ENCODE data around the gene PHF12.
A peak's percentile ranks its signal among the peaks of the same experiment; 100 is the strongest.

PHF12 gene

GRCh38 chr17:28955408-28955807, 4.1 kb upstream of the PHF12 start:
- DNase-seq: no peak

GRCh38 chr17:28954886-28955285, 3.6 kb upstream of the PHF12 start:
- no peak for DNase-seq

DNA sequence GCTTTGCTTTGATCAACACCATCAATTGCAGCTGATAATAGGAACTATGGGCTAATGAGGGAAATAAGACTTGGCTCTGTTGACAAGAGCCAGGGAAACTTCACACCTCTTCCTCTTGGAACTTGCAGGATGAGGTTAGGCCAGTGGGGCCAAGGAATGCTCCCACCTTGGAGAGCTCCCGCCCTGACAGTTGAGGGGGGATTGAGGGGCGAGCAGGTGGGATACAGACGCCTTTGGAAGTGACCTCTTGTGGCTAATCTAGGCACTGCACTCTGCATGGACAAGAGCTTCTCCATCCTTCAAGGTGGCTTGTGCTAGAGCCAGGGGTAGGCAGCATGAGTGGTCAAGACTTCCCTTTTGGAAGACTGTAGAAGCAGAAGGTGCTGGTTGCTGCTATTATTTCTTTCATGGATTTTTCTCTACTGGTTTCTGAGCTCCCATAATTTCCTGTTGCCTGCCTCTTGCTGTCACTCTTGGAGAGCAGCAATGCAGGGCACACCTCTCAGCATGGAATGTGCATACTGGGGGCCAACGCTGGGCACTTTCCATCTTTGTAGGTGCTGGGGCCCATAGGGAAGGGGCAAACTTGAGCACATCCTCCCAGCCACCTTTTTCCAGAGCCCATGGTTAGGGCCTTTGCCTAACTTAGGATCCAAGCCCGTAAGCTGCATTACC, 2.3 kb upstream of the PHF12 start:
- DNase-seq: peak in 19 of 56 donors; percentile 12 to 52 (median 27)

DNA sequence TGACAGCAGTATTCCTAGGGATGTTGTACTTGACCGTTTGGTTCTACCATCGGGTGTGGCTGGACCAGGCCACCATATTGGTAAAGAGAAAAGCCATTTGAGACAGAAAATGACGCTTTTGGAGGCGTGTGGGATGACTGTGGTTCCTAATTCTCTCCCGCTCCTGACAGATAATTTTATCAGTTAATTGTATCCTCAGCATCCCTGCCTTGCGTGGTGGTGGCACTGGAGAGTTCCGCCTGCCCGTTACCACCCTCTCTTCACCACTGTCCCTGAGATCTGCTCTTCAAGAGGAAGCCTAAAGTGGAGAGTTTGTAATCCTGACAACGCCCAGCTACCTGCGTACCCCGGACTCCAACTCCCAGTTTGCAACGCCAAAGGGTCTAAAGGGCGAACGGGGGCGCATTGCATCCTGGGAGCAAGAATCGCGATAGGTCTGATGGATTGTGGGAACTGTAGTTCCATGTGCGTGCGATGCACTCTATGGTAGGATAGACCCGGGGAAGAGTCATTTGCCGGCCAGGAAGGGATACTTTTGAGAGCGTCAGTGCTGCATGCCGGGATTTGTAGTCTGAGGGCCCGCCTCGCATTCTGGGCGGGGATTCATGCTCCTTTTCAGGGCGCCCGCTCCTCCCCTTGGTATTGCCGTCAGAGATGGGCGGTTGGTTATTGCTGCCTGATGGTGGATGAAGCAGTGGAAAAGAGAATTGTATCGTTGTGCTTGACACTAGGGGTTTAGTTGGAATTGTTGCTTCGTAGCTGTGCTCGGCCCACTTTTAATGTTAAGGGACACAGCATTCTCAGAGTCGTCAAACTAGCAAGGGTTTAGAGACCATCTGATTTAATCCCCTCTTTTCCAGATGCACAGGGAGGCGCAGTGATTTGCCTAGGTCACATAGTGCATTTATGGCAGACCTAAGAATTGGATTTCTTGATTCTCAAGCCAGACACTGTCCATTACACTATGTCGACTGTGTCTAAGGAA, 965 bp upstream of the PHF12 start:
- peak; percentile 73 to 100 (median 98) for DNase-seq

DNA sequence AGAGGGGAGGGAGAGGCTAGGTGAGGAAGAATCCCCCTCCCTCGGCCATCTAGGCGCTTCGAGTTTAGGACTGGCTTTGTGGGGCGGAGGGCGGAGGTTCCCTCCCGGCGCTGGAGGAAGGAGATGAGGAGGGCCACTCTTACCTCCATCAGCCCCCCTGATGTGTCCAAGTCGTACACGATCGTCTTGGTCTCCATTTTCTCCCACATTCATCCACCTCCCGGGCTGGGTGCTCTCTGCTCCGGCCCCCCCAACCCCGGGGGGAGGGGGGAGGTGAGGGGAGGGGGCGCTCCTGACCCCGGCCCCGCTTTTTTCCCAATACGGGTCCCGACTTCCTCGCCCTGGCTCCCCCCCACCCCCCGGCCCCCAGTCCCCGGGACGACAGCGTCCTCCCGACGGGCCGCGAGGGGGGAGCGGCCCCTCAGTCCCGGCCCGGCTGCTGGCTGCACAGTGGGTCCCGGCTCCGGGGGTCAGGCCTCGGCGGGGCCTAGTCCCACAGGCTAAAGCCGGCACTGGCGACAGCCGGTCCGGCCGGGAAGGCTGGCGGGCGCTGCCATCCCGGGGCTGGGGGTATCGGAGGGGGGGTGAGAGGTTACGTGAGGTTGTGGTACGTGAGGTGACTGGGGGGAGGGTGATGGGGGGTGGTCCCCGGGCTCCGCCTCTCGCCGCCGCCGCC, 428 bp downstream of the PHF12 start:
- peak in 1 of 56 donors; percentile 46 for DNase-seq

GRCh38 chr17:28950017-28950751, 1.1 kb downstream of the PHF12 start:
- peak in 35 of 56 donors; percentile 22 to 72 (median 56) for DNase-seq

- DNase-seq: peak in 40 of 56 donors; percentile 27 to 76 (median 54)
Measured at GRCh38 chr17:28949185-28950016, 1.9 kb downstream of the PHF12 start.

GRCh38 chr17:28948873-28949184, 2.5 kb downstream of the PHF12 start:
- peak in 5 of 56 donors; percentile 55 to 68 (median 63) for DNase-seq

DNA sequence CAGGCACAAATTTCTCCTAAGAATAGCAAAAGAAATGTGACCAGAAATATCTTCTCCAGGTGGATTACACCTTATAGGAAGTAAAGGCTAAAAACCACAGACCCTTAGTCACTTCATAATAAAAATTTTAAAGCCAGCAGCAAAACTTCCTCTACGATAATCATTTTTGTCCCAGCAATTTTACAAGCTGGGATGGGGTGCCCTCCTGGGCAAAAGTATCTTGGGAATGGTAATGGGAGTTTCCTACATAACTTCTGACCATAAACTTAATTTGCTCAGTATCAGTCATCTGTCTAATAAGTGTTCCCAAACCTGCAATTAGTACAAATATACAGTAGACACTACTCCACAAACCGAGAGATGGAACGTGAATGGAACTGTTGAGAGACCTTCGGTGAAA, 3.0 kb downstream of the PHF12 start:
- no peak for DNase-seq

DNA sequence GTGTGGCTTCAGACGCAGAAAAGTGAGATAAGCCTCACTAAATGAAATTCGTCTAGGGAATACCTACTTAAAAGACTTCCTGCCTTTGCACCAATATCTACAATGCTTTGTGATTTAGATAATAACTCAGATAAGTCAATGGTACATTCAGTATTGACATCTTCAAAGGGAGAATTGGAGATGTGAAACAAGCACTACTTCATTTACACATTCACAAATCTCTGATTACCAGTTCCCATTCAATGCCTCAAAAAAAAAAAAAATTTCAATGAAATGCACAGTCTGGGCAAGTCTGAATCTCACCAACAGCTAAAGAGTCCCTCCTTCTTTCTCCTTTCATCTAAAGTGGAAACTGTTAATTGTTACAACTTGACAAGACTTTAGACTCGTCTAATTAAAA, 3.7 kb downstream of the PHF12 start:
- DNase-seq: no peak

GRCh38 chr17:28946239-28946638, 5.1 kb downstream of the PHF12 start:
- DNase-seq: no peak

- DNase-seq: peak in 4 of 56 donors; percentile 9 to 27 (median 19)
Measured at GRCh38 chr17:28944862-28945741, 6.2 kb downstream of the PHF12 start.

- DNase-seq: no peak
Measured at GRCh38 chr17:28944343-28944742, 7.0 kb downstream of the PHF12 start.

DNA sequence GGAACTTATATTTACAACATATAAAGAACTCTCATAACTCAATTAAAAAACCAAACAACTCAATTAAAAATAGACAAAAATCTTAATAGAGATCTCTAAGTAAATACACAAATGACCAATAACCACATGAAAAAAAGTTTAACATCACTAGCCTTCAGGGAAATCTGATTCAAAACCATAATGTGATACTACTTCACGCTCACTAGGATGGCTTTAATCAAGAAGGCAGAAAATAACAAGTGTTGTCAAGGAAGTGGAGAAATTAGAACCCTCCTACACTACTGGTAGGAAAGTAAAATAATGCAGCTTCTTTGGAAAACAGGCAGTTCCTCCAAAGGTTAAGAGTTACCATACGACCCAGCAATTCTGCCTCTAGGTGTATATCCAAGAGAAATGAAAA, 8.4 kb downstream of the PHF12 start:
- no peak for DNase-seq

DNA sequence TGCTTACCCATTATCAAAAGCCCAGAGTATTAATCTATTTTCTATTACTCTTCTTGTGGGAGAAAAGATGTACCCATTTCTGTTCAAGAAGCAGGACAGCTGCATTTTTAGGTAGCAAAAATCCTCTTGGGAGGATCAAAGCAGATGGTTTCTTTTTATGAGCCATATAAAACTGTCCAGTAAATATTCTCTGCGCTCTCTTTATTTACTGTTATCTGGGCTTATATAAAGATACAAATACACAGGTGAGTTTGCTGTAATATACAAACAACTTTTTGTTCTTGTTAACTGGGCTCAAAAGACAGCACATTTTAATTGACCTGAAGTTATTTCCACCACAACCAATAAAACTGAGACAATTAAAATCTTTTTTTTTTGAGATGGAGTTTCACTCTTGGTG, 10.1 kb downstream of the PHF12 start:
- DNase-seq: no peak

DNA sequence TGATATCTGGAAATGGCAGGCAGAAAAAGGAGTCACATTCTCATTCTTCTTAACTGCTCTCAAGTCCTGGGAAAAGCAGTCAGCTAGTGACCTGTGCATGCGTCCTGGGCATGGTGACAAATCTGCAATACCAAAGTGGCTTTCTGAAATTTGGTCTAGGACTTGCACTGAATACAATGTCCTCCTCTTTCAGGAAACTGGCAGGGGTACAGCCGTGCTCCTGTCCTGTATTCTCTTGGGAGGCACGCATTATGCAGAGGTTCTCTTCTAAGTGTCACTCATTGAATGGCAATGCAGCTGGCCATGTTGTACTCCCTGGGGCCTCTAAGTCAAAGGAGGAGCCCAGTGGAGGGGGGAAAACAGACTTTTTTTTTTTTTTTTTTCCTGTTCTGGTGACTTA, 10.6 kb downstream of the PHF12 start:
- DNase-seq: peak in 8 of 56 donors; percentile 17 to 40 (median 24)

DNA sequence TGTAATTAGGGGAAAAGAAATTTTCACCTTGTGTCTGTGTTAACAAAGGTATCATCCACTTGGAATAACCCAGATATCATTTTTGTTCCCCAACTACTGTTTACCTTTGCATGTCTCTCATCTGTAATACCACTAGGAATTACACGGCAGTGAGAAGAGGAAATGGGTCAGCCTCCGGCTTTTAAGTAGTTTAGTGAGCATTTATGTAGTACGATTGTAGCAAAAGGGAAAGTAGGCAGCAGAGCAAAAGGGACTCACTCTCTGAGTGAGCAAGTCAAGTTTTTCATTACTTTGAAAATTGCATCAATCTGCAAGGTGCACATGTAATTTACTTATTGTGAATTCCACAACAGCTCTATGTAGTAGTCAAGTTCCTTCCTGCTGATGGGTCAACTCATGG, 11.2 kb downstream of the PHF12 start:
- no peak for DNase-seq

DNA sequence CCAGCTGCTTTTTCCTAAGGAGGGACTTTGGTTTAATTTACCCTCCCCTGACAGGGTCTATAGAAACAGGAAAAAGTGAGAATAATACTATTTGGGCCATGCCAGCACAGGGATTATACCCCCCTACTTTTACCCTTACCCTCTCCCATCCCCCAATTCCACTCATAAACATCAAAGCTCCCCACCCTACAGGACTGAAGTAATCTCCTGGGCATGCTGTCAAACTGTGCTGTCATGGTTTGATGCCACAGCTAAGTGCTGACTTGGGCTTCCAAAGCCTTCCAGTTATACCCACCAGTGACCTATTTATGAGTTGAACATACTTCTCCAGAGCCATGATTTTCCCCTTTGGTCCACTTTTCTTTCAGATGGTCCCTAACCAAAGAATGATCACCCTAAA, 12.8 kb downstream of the PHF12 start:
- DNase-seq: peak in 16 of 56 donors; percentile 13 to 52 (median 30)

DNA sequence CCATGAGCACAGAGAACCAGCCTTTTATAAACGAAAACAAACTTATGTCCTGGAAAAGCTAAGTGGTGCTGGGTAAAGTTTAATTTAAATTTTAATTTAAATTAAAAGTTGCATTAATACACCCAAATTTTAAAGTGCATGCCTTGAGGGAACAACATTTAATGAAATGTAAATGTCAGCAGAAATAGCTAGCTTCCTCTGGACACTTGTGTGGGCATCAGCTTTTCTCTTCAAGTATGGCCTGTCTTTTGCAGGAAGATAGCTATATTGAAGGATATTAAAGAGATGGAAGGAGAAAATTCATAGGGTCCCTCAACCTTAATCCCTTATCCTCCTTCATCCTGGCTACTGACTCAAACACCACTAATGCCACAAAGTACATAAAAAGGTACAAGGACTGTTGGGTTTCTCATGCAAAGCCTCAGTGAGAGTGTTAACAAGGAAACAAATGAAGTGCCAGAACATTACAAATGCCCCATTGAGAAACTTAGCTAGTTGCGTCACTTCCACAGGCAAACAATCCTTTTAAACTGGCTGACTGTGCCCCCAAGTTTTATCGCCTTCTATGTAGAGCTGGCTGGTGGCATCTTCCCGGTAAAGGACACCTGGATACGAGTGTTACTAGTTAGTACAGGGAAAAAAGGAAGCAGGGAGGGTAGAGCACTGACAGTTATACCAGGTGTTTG, 14.1 kb downstream of the PHF12 start:
- peak in 31 of 56 donors; percentile 9 to 92 (median 37) for DNase-seq

Data from amygdala (tissue), 56 donors.